ENCODE measurements around the gene GALNT2.

Gene GALNT2

GRCh38 chr1:230188826-230189225 is 121.8 kb downstream of the GALNT2 start:
- no peak overlapping the region for H3K4me3 ChIP-seq (ENCODE audit: low read depth, low read length)
- TF ChIP-seq CTCF (conservative IDR thresholded peaks at IDR 0.05; ENCODE audit: low read depth, low read length), result no peak
- DNase-seq (ENCODE audit: low read depth), result no peak

GRCh38 chr1:230189341-230189740 is 122.3 kb downstream of the GALNT2 start:
- DNase-seq (ENCODE audit: low read depth), result no peak
- TF ChIP-seq CTCF (conservative IDR thresholded peaks at IDR 0.05; ENCODE audit: low read depth, low read length), result no peak
- H3K4me3 ChIP-seq (ENCODE audit: low read depth, low read length), result no peak overlapping the region

- no peak for DNase-seq (ENCODE audit: low read depth)
- no peak for TF ChIP-seq CTCF (conservative IDR thresholded peaks at IDR 0.05; ENCODE audit: low read depth, low read length)
- no peak overlapping the region for H3K4me3 ChIP-seq (ENCODE audit: low read depth, low read length)
Measured at GRCh38 chr1:230189824-230190223, 122.8 kb downstream of the GALNT2 start.

GRCh38 chr1:230191079-230191804 is 124.2 kb downstream of the GALNT2 start:
- DNase-seq (ENCODE audit: low read depth), result peak; percentile 91
- H3K4me3 ChIP-seq (ENCODE audit: low read depth, low read length), result no peak overlapping the region
- TF ChIP-seq CTCF (conservative IDR thresholded peaks at IDR 0.05; ENCODE audit: low read depth, low read length), result no peak

GRCh38 chr1:230191855-230192254 is 124.8 kb downstream of the GALNT2 start:
- TF ChIP-seq CTCF (conservative IDR thresholded peaks at IDR 0.05; ENCODE audit: low read depth, low read length), result no peak
- no peak for DNase-seq (ENCODE audit: low read depth)
- H3K4me3 ChIP-seq (ENCODE audit: low read depth, low read length), result no peak overlapping the region

GRCh38 chr1:230194525-230194924 is 127.5 kb downstream of the GALNT2 start:
- no peak for TF ChIP-seq CTCF (conservative IDR thresholded peaks at IDR 0.05; ENCODE audit: low read depth, low read length)
- no peak for DNase-seq (ENCODE audit: low read depth)
- no peak overlapping the region for H3K4me3 ChIP-seq (ENCODE audit: low read depth, low read length)

GRCh38 chr1:230195199-230195598 is 128.2 kb downstream of the GALNT2 start:
- no peak for DNase-seq (ENCODE audit: low read depth)
- no peak overlapping the region for H3K4me3 ChIP-seq (ENCODE audit: low read depth, low read length)
- no peak for TF ChIP-seq CTCF (conservative IDR thresholded peaks at IDR 0.05; ENCODE audit: low read depth, low read length)
